Brain microvascular endothelial cell (primary cell): ENCODE data around the gene ALDH1A2.

Experiments used
- DNase-seq: peaks from one replicate; pipeline ENCODE4 v3.0.0-alpha.2; 2020
- H3K27ac ChIP-seq: fragments of 250-450 bp; sonication (Bioruptor Pico); 2 replicates; pipeline ENCODE4 v1.5.1; 2020; ENCODE audit warnings: mild to moderate bottlenecking, moderate library complexity
- H3K27me3 ChIP-seq: fragments of 250-450 bp; sonication (Bioruptor Pico); replicated peaks from 2 replicates; pipeline ENCODE4 v1.5.1; 2020; ENCODE audit warnings: mild to moderate bottlenecking
- H3K36me3 ChIP-seq: fragments of 250-450 bp; sonication (Bioruptor Pico); replicated peaks from 2 replicates; pipeline ENCODE4 v1.5.1; 2020; ENCODE audit warnings: mild to moderate bottlenecking
- H3K4me3 ChIP-seq: 2 replicates; pipeline ENCODE4 v1.5.1; 2011; ENCODE audit warnings: low read depth, mild to moderate bottlenecking, control low read depth, low read length, moderate library complexity
- in situ Hi-C: cut with HindIII; loops from 2 replicates; pipeline ENCODE4 v1.10.0; 2017; ENCODE audit warnings: low sequenced_read_pairs, low pct_ligation_motif_present
- TF ChIP-seq, protein P1 (sequence below): IDR thresholded peaks from 2 replicates; pipeline ENCODE4 v1.5.1; 2011; ENCODE audit warnings: low read depth, mild to moderate bottlenecking, moderate library complexity, low read length, control low read depth, inconsistent platforms; ENCODE audit errors: missing control alignments

The ALDH1A2 gene

DNA sequence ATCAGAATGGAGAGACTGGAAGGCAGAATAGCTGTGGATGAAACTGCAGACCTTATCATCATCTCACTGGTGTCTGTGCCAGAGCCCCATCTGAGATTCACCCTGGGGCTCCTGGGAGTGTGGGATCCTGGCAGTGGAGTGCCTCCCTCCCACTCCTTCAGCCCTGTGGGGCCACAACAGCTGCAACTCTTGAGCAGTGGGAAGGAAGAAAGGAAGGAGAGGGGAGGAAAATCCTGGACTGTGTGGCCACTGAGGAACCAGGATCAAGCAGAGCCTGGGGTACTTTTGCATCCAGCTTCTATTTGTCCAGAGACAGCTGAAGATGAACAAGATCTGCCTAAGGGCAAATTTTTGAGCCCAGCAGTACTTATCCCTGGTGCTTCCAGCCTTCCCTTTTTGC, 13.1 kb upstream of the ALDH1A2 start:
- TF ChIP-seq, protein P1, sequence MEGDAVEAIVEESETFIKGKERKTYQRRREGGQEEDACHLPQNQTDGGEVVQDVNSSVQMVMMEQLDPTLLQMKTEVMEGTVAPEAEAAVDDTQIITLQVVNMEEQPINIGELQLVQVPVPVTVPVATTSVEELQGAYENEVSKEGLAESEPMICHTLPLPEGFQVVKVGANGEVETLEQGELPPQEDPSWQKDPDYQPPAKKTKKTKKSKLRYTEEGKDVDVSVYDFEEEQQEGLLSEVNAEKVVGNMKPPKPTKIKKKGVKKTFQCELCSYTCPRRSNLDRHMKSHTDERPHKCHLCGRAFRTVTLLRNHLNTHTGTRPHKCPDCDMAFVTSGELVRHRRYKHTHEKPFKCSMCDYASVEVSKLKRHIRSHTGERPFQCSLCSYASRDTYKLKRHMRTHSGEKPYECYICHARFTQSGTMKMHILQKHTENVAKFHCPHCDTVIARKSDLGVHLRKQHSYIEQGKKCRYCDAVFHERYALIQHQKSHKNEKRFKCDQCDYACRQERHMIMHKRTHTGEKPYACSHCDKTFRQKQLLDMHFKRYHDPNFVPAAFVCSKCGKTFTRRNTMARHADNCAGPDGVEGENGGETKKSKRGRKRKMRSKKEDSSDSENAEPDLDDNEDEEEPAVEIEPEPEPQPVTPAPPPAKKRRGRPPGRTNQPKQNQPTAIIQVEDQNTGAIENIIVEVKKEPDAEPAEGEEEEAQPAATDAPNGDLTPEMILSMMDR: no peak
- H3K4me3 ChIP-seq: no peak overlapping the region
- DNase-seq: no peak
- H3K27me3 ChIP-seq: no peaks in the 10 kb centered on the region
- no peak overlapping the region for H3K27ac ChIP-seq
- H3K36me3 ChIP-seq: no peaks in the 10 kb centered on the region
- in situ Hi-C loops: no loop called here

DNA sequence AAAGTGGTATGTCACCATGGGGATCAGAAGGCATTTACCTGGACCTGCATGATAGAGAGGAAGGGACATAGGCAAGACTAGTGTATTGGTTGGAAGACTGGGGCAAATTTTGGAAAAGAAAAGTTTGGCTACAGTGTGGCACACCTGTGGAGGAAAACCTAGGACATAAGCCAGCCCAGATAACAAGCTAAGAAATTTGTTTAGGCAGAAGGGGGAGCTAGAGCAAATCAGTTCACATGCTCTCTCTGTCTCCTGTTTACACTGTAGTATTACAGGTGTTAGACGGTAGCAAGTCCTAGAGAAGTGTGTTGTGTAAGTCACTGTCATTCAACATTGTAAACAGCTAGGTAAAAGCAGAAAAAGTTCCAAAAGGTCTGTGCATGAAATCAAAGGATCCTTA, 11.9 kb upstream of the ALDH1A2 start:
- H3K36me3 ChIP-seq: no peaks in the 10 kb centered on the region
- no peak for DNase-seq
- H3K27ac ChIP-seq: no peak overlapping the region
- no peaks in the 10 kb centered on the region for H3K27me3 ChIP-seq
- in situ Hi-C loops: no loop called here
- no peak overlapping the region for H3K4me3 ChIP-seq
- TF ChIP-seq, protein P1: peak; percentile 42

DNA sequence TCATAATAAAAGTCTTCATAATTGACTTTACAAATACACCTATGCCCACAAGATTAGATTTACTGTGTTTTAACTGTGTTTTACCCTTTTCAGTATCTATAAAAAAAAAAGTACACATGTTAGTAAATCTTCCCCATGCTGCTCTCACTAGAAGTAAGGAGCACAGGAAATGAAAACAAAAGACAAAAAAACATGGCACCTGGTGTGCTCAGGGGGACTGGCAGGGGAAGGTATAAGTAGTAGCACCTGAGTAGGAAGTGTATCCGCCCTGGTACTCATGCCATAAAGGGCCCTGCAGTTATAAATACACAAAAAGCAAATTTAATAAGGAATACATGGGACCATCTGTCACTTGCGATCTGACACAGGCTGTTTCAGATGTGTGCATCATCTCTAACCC, 8.9 kb upstream of the ALDH1A2 start:
- in situ Hi-C loops: no loop called here
- Histone ChIP-seq H3K4me3 (no peak overlapping the region), H3K27ac (no peak overlapping the region), H3K36me3 (no peaks in the 10 kb centered on the region), H3K27me3 (no peaks in the 10 kb centered on the region)
- TF ChIP-seq, protein P1: no peak
- DNase-seq: no peak

DNA sequence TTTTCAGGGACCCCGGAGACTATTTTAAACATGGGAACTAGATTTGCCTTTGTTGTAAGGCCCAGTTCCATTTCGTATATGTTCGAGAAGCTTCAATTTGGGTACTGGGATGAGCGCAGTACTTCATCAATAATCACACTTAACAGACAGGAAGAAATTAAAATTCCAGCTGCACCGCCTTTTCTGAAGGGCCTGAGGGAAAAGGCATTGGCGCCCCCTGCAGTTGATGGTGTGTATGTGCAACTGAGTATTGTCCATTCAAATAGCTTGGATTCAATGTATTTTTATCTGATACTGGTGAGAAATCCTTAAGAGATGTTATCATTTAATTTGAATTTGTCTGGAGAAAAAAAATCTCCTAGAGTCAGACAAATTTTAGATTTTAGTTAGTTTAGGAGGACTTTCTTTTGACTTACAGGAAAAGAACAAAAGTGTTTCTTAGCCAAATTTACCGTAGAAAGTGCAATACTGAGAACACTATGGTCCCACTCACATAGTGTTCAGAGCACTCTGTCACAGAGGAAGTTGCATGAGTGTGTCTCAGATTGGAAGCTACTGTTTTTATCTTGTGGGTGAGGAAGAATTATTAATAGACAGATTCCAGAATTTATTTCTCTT, 5.4 kb upstream of the ALDH1A2 start:
- no peak overlapping the region for H3K4me3 ChIP-seq
- DNase-seq: peak; percentile 59
- TF ChIP-seq, protein P1: peak; percentile 93
- H3K36me3 ChIP-seq: no peaks in the 10 kb centered on the region
- H3K27ac ChIP-seq: no peak overlapping the region
- H3K27me3 ChIP-seq: peaks cover 3% of the 10 kb centered on the region
- in situ Hi-C loops: no loop called here

DNA sequence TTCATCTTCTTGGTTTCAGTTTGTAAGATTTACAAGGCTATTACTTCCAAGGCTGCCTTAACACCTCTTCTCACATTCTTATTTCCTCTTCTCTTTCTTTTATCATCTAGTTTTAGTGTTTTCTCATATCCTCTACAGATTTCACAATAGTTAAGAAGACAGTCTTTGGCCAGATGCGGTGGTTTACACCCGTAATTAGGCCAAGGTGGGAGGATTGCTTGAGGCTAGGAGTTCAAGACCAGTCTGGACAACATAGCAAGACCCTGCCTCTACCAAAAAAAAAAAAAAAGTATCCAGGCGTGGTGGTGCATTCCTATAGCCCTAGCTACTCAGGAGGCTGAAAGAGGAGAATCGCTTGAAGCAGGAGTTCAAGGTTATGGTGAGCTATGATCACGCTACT, 3.5 kb upstream of the ALDH1A2 start:
- DNase-seq: no peak
- no peak overlapping the region for H3K4me3 ChIP-seq
- in situ Hi-C loops: no loop called here
- H3K27ac ChIP-seq: no peak overlapping the region
- TF ChIP-seq, protein P1: no peak
- no peaks in the 10 kb centered on the region for H3K36me3 ChIP-seq
- peaks cover 22% of the 10 kb centered on the region for H3K27me3 ChIP-seq
